ENCODE results near the gene MSX2. TPM values are rescaled to one million over a fixed set of nuclear protein-coding genes. Genes with fewer than 3 reads are reported as not detected.

The MSX2 gene
- total RNA-seq, 1 donor from 2014 or later, result not detected

GRCh38 chr5:174732036-174733020 is 7.9 kb downstream of the MSX2 start:
- Histone ChIP-seq H3K27me3 (peaks cover 9% of the 10 kb centered on the region), H3K27ac (no peak overlapping the region), H3K4me1 (no peaks in the 10 kb centered on the region), H3K4me3 (no peak overlapping the region), H3K36me3 (no peaks in the 10 kb centered on the region), H3K9me3 (no peaks in the 10 kb centered on the region)
- DNase-seq (ENCODE audit: low spot score in 2 of 2), result no peak
- TF ChIP-seq CTCF (IDR thresholded peaks at IDR 0.05), result no peak
- intact Hi-C loops (cut with DNase I), result no loop called here

- peaks cover 9% of the 10 kb centered on the region for H3K27me3 ChIP-seq
These were observed 8.8 kb downstream of the MSX2 start for GRCh38 chr5:174733091-174733690.

GRCh38 chr5:174733836-174734235 is 9.5 kb downstream of the MSX2 start:
- intact Hi-C loops (cut with DNase I), result no loop called here
- Histone ChIP-seq H3K27me3 (peaks cover 9% of the 10 kb centered on the region), H3K9me3 (no peaks in the 10 kb centered on the region), H3K27ac (no peak overlapping the region), H3K36me3 (no peaks in the 10 kb centered on the region), H3K4me3 (no peak overlapping the region), H3K4me1 (no peaks in the 10 kb centered on the region)
- no peak for DNase-seq (ENCODE audit: low spot score in 2 of 2)
- TF ChIP-seq CTCF (IDR thresholded peaks at IDR 0.05), result no peak

More at GRCh38 chr5:174733091-174733690, 8.8 kb downstream of the MSX2 start:
- H3K4me1 ChIP-seq, result no peaks in the 10 kb centered on the region
- no peaks in the 10 kb centered on the region for H3K36me3 ChIP-seq
- H3K9me3 ChIP-seq, result no peaks in the 10 kb centered on the region
- no peak for TF ChIP-seq CTCF (IDR thresholded peaks at IDR 0.05)
- H3K4me3 ChIP-seq, result no peak overlapping the region
- no peak overlapping the region for H3K27ac ChIP-seq
- intact Hi-C loops (cut with DNase I), result no loop called here
- no peak for DNase-seq (ENCODE audit: low spot score in 2 of 2)

- no peak overlapping the region for H3K27ac ChIP-seq
- H3K27me3 ChIP-seq, result peaks cover 9% of the 10 kb centered on the region
- H3K4me3 ChIP-seq, result peak overlapping the region in 1 of 2 donors; percentile 4
- intact Hi-C loops (cut with DNase I), result loop anchor here (5.0 kb wide), 1 partner anchor 318 kb away; no protein-coding TSS in a partner anchor
- no peaks in the 10 kb centered on the region for H3K36me3 ChIP-seq
- no peak for TF ChIP-seq CTCF (IDR thresholded peaks at IDR 0.05)
- H3K9me3 ChIP-seq, result no peaks in the 10 kb centered on the region
- DNase-seq (ENCODE audit: low spot score in 2 of 2), result no peak
- no peaks in the 10 kb centered on the region for H3K4me1 ChIP-seq
These were observed 10.5 kb downstream of the MSX2 start for GRCh38 chr5:174734571-174735497.
